ENCODE data around the gene OAF.

Gene OAF

GRCh38 chr11:120186456-120186773 is 24.4 kb upstream of the OAF start:
- no peaks in the 10 kb centered on the region for H3K36me3 ChIP-seq (ENCODE audit: insufficient read depth, low read length)
- DNase-seq (ENCODE audit: low read depth, low spot score): no peak
- TF ChIP-seq EZH2 (IDR thresholded peaks at IDR 0.05): no peak
- no peak for TF ChIP-seq POLR2AphosphoS5 (IDR thresholded peaks at IDR 0.05; ENCODE audit: borderline replicate concordance, low read depth, low read length)
- peak overlapping the region; percentile 17 for H3K9ac ChIP-seq (ENCODE audit: insufficient read length)
- H3K4me3 ChIP-seq: no peak overlapping the region
- H3K9me3 ChIP-seq (ENCODE audit: low read depth, low read length): no peaks in the 10 kb centered on the region
- peak overlapping the region; percentile 89 for H3K27ac ChIP-seq

GRCh38 chr11:120186774-120187591 is 23.8 kb upstream of the OAF start:
- Histone ChIP-seq H3K4me3 (peak overlapping the region; percentile 56), H3K36me3 (ENCODE audit: insufficient read depth, low read length) (no peaks in the 10 kb centered on the region), H3K9me3 (ENCODE audit: low read depth, low read length) (no peaks in the 10 kb centered on the region), H3K27ac (peak overlapping the region; percentile 89), H3K9ac (ENCODE audit: insufficient read length) (peak overlapping the region; percentile 17)
- no peak for DNase-seq (ENCODE audit: low read depth, low spot score)
- peak; percentile 95 for TF ChIP-seq FOXP2 (optimal IDR thresholded peaks at IDR 0.05; ENCODE audit: control extremely low read depth, extremely low read length, insufficient read depth)
- no peak for TF ChIP-seq EZH2 (IDR thresholded peaks at IDR 0.05)

- no peak overlapping the region for H3K9ac ChIP-seq (ENCODE audit: insufficient read length)
- no peak for DNase-seq (ENCODE audit: low read depth, low spot score)
- H3K27ac ChIP-seq: no peak overlapping the region
- H3K9me3 ChIP-seq (ENCODE audit: low read depth, low read length): no peaks in the 10 kb centered on the region
- H3K4me3 ChIP-seq: no peak overlapping the region
- H3K36me3 ChIP-seq (ENCODE audit: insufficient read depth, low read length): no peaks in the 10 kb centered on the region
- TF ChIP-seq POLR2AphosphoS5 (IDR thresholded peaks at IDR 0.05; ENCODE audit: borderline replicate concordance, low read depth, low read length) (no peak), FOXP2 (optimal IDR thresholded peaks at IDR 0.05; ENCODE audit: control extremely low read depth, extremely low read length, insufficient read depth) (no peak), EZH2 (IDR thresholded peaks at IDR 0.05) (no peak)
Measured at GRCh38 chr11:120188371-120188770, 22.5 kb upstream of the OAF start.

GRCh38 chr11:120188811-120189455 is 21.9 kb upstream of the OAF start:
- Histone ChIP-seq H3K27ac (no peak overlapping the region), H3K36me3 (ENCODE audit: insufficient read depth, low read length) (no peaks in the 10 kb centered on the region), H3K9me3 (ENCODE audit: low read depth, low read length) (no peaks in the 10 kb centered on the region), H3K9ac (ENCODE audit: insufficient read length) (no peak overlapping the region), H3K4me3 (no peak overlapping the region)
- DNase-seq (ENCODE audit: low read depth, low spot score): no peak
- no peak for TF ChIP-seq EZH2 (IDR thresholded peaks at IDR 0.05)
- no peak for TF ChIP-seq POLR2AphosphoS5 (IDR thresholded peaks at IDR 0.05; ENCODE audit: borderline replicate concordance, low read depth, low read length)
- no peak for TF ChIP-seq FOXP2 (optimal IDR thresholded peaks at IDR 0.05; ENCODE audit: control extremely low read depth, extremely low read length, insufficient read depth)

GRCh38 chr11:120191058-120191457 is 19.8 kb upstream of the OAF start:
- no peak overlapping the region for H3K9ac ChIP-seq (ENCODE audit: insufficient read length)
- H3K36me3 ChIP-seq (ENCODE audit: insufficient read depth, low read length): no peaks in the 10 kb centered on the region
- no peak overlapping the region for H3K27ac ChIP-seq
- TF ChIP-seq EZH2 (IDR thresholded peaks at IDR 0.05) (no peak), FOXP2 (optimal IDR thresholded peaks at IDR 0.05; ENCODE audit: control extremely low read depth, extremely low read length, insufficient read depth) (no peak), POLR2AphosphoS5 (IDR thresholded peaks at IDR 0.05; ENCODE audit: borderline replicate concordance, low read depth, low read length) (no peak)
- DNase-seq (ENCODE audit: low read depth, low spot score): no peak
- H3K9me3 ChIP-seq (ENCODE audit: low read depth, low read length): no peaks in the 10 kb centered on the region
- no peak overlapping the region for H3K4me3 ChIP-seq

- no peak overlapping the region for H3K9ac ChIP-seq (ENCODE audit: insufficient read length)
- DNase-seq (ENCODE audit: low read depth, low spot score): no peak
- no peak overlapping the region for H3K4me3 ChIP-seq
Measured at GRCh38 chr11:120192831-120193625, 17.8 kb upstream of the OAF start.

GRCh38 chr11:120194166-120194565 is 16.7 kb upstream of the OAF start:
- TF ChIP-seq FOXP2 (optimal IDR thresholded peaks at IDR 0.05; ENCODE audit: control extremely low read depth, extremely low read length, insufficient read depth) (no peak), EZH2 (IDR thresholded peaks at IDR 0.05) (no peak), POLR2AphosphoS5 (IDR thresholded peaks at IDR 0.05; ENCODE audit: borderline replicate concordance, low read depth, low read length) (no peak)
- Histone ChIP-seq H3K9ac (ENCODE audit: insufficient read length) (no peak overlapping the region), H3K27ac (no peak overlapping the region), H3K36me3 (ENCODE audit: insufficient read depth, low read length) (no peaks in the 10 kb centered on the region), H3K9me3 (ENCODE audit: low read depth, low read length) (no peaks in the 10 kb centered on the region), H3K4me3 (no peak overlapping the region)
- DNase-seq (ENCODE audit: low read depth, low spot score): no peak

More at GRCh38 chr11:120192831-120193625, 17.8 kb upstream of the OAF start:
- no peaks in the 10 kb centered on the region for H3K36me3 ChIP-seq (ENCODE audit: insufficient read depth, low read length)
- H3K27ac ChIP-seq: no peak overlapping the region
- TF ChIP-seq FOXP2 (optimal IDR thresholded peaks at IDR 0.05; ENCODE audit: control extremely low read depth, extremely low read length, insufficient read depth) (no peak), POLR2AphosphoS5 (IDR thresholded peaks at IDR 0.05; ENCODE audit: borderline replicate concordance, low read depth, low read length) (no peak), EZH2 (IDR thresholded peaks at IDR 0.05) (no peak)
- no peaks in the 10 kb centered on the region for H3K9me3 ChIP-seq (ENCODE audit: low read depth, low read length)

GRCh38 chr11:120195601-120196320 is 15.1 kb upstream of the OAF start:
- no peak for TF ChIP-seq POLR2AphosphoS5 (IDR thresholded peaks at IDR 0.05; ENCODE audit: borderline replicate concordance, low read depth, low read length)
- TF ChIP-seq EZH2 (IDR thresholded peaks at IDR 0.05): no peak
- TF ChIP-seq FOXP2 (optimal IDR thresholded peaks at IDR 0.05; ENCODE audit: control extremely low read depth, extremely low read length, insufficient read depth): no peak
- Histone ChIP-seq H3K27ac (peak overlapping the region; percentile 74), H3K4me3 (peak overlapping the region; percentile 40; the same call in 1 of the 2 replicates), H3K36me3 (ENCODE audit: insufficient read depth, low read length) (no peaks in the 10 kb centered on the region), H3K9ac (ENCODE audit: insufficient read length) (no peak overlapping the region), H3K9me3 (ENCODE audit: low read depth, low read length) (no peaks in the 10 kb centered on the region)
- no peak for DNase-seq (ENCODE audit: low read depth, low spot score)
